Nephron (organoid): ENCODE data around the gene PPBP.
"Not testable (repeated sequence)": the region's sequence is repeated elsewhere in the genome, so short reads cannot be mapped to it uniquely, and the experiment has no call there.

Experiments used
- H3K27ac Mint-ChIP-seq, 3 experiments: 2 replicates each; pipeline ENCODE4 v1.8.0; 2020; ENCODE audit warnings: mixed read lengths in 3 of 3, mild to moderate bottlenecking in 2 of 3, moderate library complexity in 1 of 3
- H3K27me3 Mint-ChIP-seq: 2 replicates; pipeline ENCODE4 v1.8.0; 2021; ENCODE audit warnings: low read depth, mild to moderate bottlenecking, moderate library complexity, mixed read lengths
- H3K36me3 Mint-ChIP-seq: 2 replicates; pipeline ENCODE4 v1.8.0; 2020; ENCODE audit warnings: low read depth, mixed read lengths
- H3K4me1 Mint-ChIP-seq: 2 replicates; pipeline ENCODE4 v1.8.0; 2020; ENCODE audit warnings: mixed read lengths
- H3K4me3 Mint-ChIP-seq, 3 experiments: 2 replicates each; pipeline ENCODE4 v1.8.0; 2020; ENCODE audit warnings: mild to moderate bottlenecking in 3 of 3, mixed read lengths in 3 of 3, moderate library complexity in 2 of 3
- H3K9me3 Mint-ChIP-seq: 2 replicates; pipeline ENCODE4 v1.8.0; 2020; ENCODE audit warnings: mixed read lengths
- TF ChIP-seq, protein P1 (sequence below), 3 experiments: fragments of 200-600 bp; sonication (generic); IDR thresholded peaks; one replicate each; pipeline ENCODE4 v1.5.0; 2021; ENCODE audit warnings: antibody characterized with exemption in 3 of 3; ENCODE audit not compliant: unreplicated experiment in 3 of 3

Gene PPBP

DNA sequence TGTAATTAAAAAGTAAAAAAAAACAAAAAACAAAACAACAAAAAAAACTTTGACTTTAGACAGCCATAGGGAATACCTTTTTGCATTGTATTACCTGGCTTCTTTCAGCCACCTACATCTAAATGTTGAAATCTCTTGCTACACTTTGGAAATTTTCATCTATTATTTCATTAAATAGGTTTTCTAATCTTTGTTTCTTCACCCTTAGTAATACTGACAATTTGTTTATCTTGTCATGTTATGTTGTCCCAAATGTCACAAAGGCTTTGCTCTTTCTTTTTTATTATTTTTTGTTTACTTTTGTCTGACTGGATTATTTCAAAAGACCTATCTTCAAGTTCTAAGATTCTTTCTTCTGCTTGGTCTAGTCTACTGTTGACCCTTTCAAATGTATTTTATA lies 13.6 kb downstream of the PPBP start:
- Mint-ChIP-seq H3K4me1 (no peaks in the 10 kb centered on the region), H3K27me3 (peaks cover 5% of the 10 kb centered on the region), H3K9me3 (peaks cover 34% of the 10 kb centered on the region), H3K27ac (no peak overlapping the region), H3K36me3 (no peaks in the 10 kb centered on the region), H3K4me3 (no peak overlapping the region)
- TF ChIP-seq, protein P1, sequence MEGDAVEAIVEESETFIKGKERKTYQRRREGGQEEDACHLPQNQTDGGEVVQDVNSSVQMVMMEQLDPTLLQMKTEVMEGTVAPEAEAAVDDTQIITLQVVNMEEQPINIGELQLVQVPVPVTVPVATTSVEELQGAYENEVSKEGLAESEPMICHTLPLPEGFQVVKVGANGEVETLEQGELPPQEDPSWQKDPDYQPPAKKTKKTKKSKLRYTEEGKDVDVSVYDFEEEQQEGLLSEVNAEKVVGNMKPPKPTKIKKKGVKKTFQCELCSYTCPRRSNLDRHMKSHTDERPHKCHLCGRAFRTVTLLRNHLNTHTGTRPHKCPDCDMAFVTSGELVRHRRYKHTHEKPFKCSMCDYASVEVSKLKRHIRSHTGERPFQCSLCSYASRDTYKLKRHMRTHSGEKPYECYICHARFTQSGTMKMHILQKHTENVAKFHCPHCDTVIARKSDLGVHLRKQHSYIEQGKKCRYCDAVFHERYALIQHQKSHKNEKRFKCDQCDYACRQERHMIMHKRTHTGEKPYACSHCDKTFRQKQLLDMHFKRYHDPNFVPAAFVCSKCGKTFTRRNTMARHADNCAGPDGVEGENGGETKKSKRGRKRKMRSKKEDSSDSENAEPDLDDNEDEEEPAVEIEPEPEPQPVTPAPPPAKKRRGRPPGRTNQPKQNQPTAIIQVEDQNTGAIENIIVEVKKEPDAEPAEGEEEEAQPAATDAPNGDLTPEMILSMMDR (IDR thresholded peaks at IDR 0.05; ENCODE audit: unreplicated experiment in 3 of 3): no peak

DNA sequence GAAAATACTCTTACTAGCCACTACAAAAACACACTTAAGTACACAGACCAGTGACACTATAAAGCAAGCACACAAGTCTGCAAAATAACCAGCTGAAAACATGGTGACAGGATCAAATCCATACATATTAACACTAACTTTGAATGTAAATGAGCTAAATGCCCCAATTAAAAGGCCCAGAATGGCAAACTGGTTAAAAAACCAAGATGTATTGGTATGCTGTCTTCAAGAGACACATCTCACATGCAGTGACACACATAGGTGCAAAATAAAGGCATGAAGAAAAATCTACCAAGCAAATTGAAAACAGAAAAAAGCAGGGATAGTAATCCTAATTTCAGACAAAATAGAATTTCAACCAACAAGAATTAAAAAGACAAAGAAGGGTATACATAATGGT lies 17.0 kb downstream of the PPBP start:
- H3K4me3 Mint-ChIP-seq: no peak overlapping the region
- H3K27me3 Mint-ChIP-seq: no peaks in the 10 kb centered on the region
- no peak overlapping the region for H3K27ac Mint-ChIP-seq
- H3K9me3 Mint-ChIP-seq: peaks cover 34% of the 10 kb centered on the region
- H3K36me3 Mint-ChIP-seq: no peaks in the 10 kb centered on the region
- TF ChIP-seq, protein P1 (IDR thresholded peaks at IDR 0.05; ENCODE audit: unreplicated experiment in 3 of 3): no peak
- H3K4me1 Mint-ChIP-seq: no peaks in the 10 kb centered on the region

DNA sequence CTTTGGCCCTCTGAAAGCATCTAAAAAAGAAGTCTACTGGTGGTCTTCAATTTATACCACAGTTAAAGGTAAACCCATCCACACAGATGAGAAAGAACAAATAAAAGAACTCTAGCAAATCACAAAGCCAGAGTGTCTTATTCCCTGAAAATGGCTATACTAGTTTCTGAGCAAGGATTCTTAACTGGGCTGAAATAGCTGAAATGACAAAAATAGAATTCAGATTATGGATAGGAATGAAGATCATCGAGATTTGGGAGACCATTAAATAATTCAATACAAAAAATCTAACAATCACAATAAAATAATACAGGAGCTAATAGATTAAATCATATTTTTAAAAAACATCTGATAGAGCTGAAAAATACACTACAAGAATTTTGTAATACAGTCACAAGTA lies 18.0 kb downstream of the PPBP start:
- peaks cover 30% of the 10 kb centered on the region for H3K9me3 Mint-ChIP-seq
- H3K4me3 Mint-ChIP-seq: no peak overlapping the region
- TF ChIP-seq, protein P1 (IDR thresholded peaks at IDR 0.05; ENCODE audit: unreplicated experiment in 3 of 3): no peak
- H3K4me1 Mint-ChIP-seq: no peaks in the 10 kb centered on the region
- no peaks in the 10 kb centered on the region for H3K27me3 Mint-ChIP-seq
- no peak overlapping the region for H3K27ac Mint-ChIP-seq
- no peaks in the 10 kb centered on the region for H3K36me3 Mint-ChIP-seq

DNA sequence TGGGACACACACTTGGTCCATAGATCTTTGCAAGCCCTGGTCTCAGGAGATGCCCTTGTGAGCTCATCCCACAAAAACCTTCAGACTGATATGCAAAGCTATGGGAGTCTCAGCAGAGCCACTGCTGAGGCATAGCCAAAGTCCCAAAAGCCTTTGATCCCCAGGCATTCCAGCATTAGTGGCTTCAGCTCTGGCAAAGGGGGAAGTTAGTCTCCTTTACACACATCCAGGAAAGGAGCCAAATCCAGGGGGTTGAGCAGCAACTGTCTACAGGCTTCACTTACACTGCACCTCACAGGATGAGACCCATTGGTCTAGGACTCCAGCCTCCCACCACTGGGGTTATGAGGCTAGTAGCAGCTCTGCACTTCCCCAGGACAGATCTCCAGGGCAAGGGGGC lies 20.1 kb downstream of the PPBP start:
- Mint-ChIP-seq H3K36me3 (no peaks in the 10 kb centered on the region), H3K9me3 (peaks cover 22% of the 10 kb centered on the region), H3K4me1 (no peaks in the 10 kb centered on the region), H3K4me3 (no peak overlapping the region), H3K27me3 (peaks cover 6% of the 10 kb centered on the region), H3K27ac (no peak overlapping the region)
- TF ChIP-seq, protein P1 (IDR thresholded peaks at IDR 0.05; ENCODE audit: unreplicated experiment in 3 of 3): no peak

DNA sequence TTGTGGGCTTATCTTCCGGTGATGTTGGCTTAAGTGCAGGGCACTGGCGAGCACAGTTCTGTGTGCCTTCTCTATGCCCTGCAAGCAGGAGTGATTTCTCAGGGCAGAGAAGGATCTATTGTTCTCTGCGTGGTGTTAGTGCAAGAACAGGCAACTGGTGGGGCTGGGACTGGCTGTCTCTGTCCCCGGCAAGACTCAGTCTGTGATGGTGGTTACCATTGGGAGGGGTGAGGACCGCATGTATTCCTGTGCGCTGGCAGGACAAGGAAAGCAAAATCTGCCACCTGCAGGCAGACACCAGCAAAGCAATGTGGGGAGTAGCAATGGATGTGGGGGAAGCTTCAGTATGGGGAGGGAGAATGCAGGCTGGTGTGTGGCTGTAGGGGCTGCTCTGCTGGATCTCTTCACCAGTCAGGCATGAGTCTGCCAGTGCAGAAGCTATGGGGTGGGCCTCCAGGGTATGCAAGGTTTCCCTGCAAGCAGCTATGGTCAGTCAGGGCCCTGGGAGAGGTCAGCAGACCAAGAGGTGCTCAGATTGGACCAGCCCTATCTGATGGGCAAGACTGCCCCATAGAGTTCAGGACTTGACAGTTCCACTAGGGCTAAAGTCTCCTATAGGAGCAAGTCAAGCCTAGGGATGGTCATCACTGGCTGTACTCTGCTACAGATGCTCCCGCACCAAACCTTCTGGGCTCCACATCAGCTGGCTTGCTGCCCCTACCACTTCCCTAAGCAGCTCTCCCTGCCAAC lies 23.0 kb downstream of the PPBP start:
- H3K36me3 Mint-ChIP-seq: no peaks in the 10 kb centered on the region
- peaks cover 6% of the 10 kb centered on the region for H3K27me3 Mint-ChIP-seq
- no peak overlapping the region for H3K4me3 Mint-ChIP-seq
- TF ChIP-seq, protein P1 (IDR thresholded peaks at IDR 0.05; ENCODE audit: unreplicated experiment in 3 of 3): no peak
- H3K9me3 Mint-ChIP-seq: peaks cover 18% of the 10 kb centered on the region
- H3K27ac Mint-ChIP-seq: no peak overlapping the region
- no peaks in the 10 kb centered on the region for H3K4me1 Mint-ChIP-seq

DNA sequence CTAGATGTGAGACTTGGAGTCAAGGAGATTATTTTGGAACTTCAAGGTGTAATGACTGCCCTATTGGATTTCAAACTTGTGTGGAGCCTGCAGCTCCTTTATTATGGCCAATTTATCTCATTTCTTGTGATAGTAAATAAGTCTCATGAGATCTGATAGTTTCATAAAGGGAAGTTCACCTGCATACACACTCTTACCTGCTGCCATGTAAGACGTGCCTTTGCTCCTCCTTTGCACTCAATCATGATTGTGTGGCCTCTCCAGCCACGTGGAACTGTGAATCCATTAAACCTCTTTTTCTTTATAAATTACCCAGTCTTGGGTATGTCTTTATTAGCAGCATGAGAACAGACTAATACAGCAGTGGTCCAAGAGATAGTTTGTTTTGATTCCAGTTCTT lies 25.3 kb downstream of the PPBP start:
- Mint-ChIP-seq H3K27ac (no peak overlapping the region), H3K4me1 (no peaks in the 10 kb centered on the region), H3K27me3 (peaks cover 6% of the 10 kb centered on the region), H3K9me3 (peaks cover 28% of the 10 kb centered on the region), H3K4me3 (no peak overlapping the region), H3K36me3 (no peaks in the 10 kb centered on the region)
- TF ChIP-seq, protein P1 (IDR thresholded peaks at IDR 0.05; ENCODE audit: unreplicated experiment in 3 of 3): no peak

DNA sequence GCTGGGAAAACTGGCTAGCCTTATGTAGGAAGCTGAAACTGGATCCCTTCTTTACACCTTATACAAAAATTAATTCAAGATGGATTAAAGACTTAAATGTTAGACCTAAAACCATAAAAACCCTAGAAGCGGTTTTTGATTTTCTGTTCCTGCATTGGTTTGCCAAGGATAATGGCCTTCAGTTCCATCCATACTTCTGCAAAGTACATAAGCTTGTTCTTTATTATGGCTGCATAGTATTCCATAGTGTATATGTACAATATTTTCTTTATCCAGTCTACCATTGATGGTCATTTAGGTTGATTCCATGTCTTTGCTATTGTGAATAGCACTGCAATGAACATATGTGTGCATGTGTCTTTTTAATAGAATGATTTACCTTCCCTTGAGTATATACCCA lies 28.9 kb downstream of the PPBP start:
- H3K27me3 Mint-ChIP-seq, H3K4me3 Mint-ChIP-seq, H3K27ac Mint-ChIP-seq, H3K4me1 Mint-ChIP-seq, H3K36me3 Mint-ChIP-seq: not testable (repeated sequence)
- peaks cover 48% of the 10 kb centered on the region for H3K9me3 Mint-ChIP-seq
